H1 (cell line): ENCODE data around the gene RAD51D. TPM values are rescaled to one million over a fixed set of nuclear protein-coding genes. Genes with fewer than 3 reads are reported as not detected.
A peak's percentile ranks its signal among the peaks of the same experiment; 100 is the strongest.

Experiments
- BACH1 ChIP-seq: IDR thresholded peaks from 2 replicates; pipeline ENCODE4 v1.6.1; 2012; ENCODE audit warnings: low read length, improper control_type of control experiment
- CBX5 ChIP-seq: fragments of 300-800, 300-1000 bp; sonication (generic); IDR thresholded peaks from 2 replicates; pipeline ENCODE4 v1.7.1; 2016; ENCODE audit warnings: antibody characterized with exemption, low read length, low read depth
- CBX8 ChIP-seq: fragments of 300-800, 300-1000 bp; sonication (generic); IDR thresholded peaks from 2 replicates; pipeline ENCODE4 v1.7.1; 2016; ENCODE audit warnings: low read depth, low read length, borderline replicate concordance
- CHD1 ChIP-seq: IDR thresholded peaks from 2 replicates; pipeline ENCODE4 v1.6.1; 2012; ENCODE audit warnings: low read depth, low read length, improper control_type of control experiment
- CTBP2 ChIP-seq: IDR thresholded peaks from 2 replicates; pipeline ENCODE4 v1.7.0; 2011; ENCODE audit warnings: borderline replicate concordance, mild to moderate bottlenecking, moderate library complexity, mixed read lengths, low read length; ENCODE audit not compliant: insufficient read depth, insufficient read length
- GABPA ChIP-seq: IDR thresholded peaks from 2 replicates; pipeline ENCODE4 v1.6.1; 2011; ENCODE audit warnings: mild to moderate bottlenecking, low read length, moderate library complexity, borderline replicate concordance; ENCODE audit not compliant: insufficient read depth
- JUND ChIP-seq: IDR thresholded peaks from 2 replicates; pipeline ENCODE4 v1.6.1; 2011; ENCODE audit warnings: mild to moderate bottlenecking, improper control_type of control experiment, low read length
- KDM4A ChIP-seq: IDR thresholded peaks from one replicate; pipeline ENCODE4 v1.7.1; 2012; ENCODE audit warnings: low read depth, mild to moderate bottlenecking, moderate library complexity, low read length, inconsistent platforms; ENCODE audit not compliant: severe bottlenecking
- NRF1 ChIP-seq: IDR thresholded peaks from 2 replicates; pipeline ENCODE4 v1.6.1; 2011; ENCODE audit warnings: mild to moderate bottlenecking, low read depth, low read length, improper control_type of control experiment
- POLR2AphosphoS5 ChIP-seq: IDR thresholded peaks from 2 replicates; pipeline ENCODE4 v1.6.1; 2011; ENCODE audit warnings: low read depth, low read length
- RFX5 ChIP-seq: IDR thresholded peaks from 2 replicates; pipeline ENCODE4 v1.6.1; 2011; ENCODE audit warnings: low read depth, low read length, improper control_type of control experiment, borderline replicate concordance
- RXRA ChIP-seq: IDR thresholded peaks from 2 replicates; pipeline ENCODE4 v1.6.1; 2011; ENCODE audit warnings: low read depth, mild to moderate bottlenecking, low read length, moderate library complexity; ENCODE audit not compliant: insufficient read depth
- SAP30 ChIP-seq: fragments of 300-600 bp; sonication (generic); IDR thresholded peaks from 2 replicates; pipeline ENCODE4 v1.7.1; 2012; ENCODE audit warnings: low read length, moderate library complexity, mild to moderate bottlenecking, inconsistent platforms; ENCODE audit not compliant: insufficient read depth, insufficient replicate concordance
- SIRT6 ChIP-seq: IDR thresholded peaks from one replicate; pipeline ENCODE4 v1.7.1; 2012; ENCODE audit warnings: low read length, inconsistent platforms
- SRF ChIP-seq: IDR thresholded peaks from 2 replicates; pipeline ENCODE4 v1.6.1; 2011; ENCODE audit warnings: mild to moderate bottlenecking, low read depth, low read length, moderate library complexity
- TAF7 ChIP-seq: optimal IDR thresholded peaks from 2 replicates; pipeline ENCODE3; 2011; ENCODE audit warnings: low read depth, mild to moderate bottlenecking, inconsistent platforms, low read length, moderate library complexity, borderline replicate concordance
- ZNF274 ChIP-seq: IDR thresholded peaks from 2 replicates; pipeline ENCODE4 v1.7.0; 2012; ENCODE audit warnings: low read length, borderline replicate concordance; ENCODE audit errors: extremely low read depth
- polyA plus RNA-seq, 7 experiments: library from polyadenylated mRNA; depleted of rRNA in 3 of 7; stranded (reverse) in 5 of 7; unstranded in 2 of 7; fragments of >200 nt in 5 of 7; fragments of 200-250 nt in 2 of 7; gene quantifications; 1 replicate in 5 of 7; 2 replicates in 1 of 7; 4 replicates in 1 of 7; pipeline versions ENCODE4 v1.2.1 to v1.2.3, GENCODE V29; 2011 to 2013; ENCODE audit warnings: missing spikeins in 2 of 7, mixed read lengths in 2 of 7
- total RNA-seq: library from RNA; stranded (reverse); fragmentation: NEBNext Ultra II Directional; extraction: Animal tissue kit (Norgen Biotek cat#: 25700); gene quantifications from 2 replicates; pipeline ENCODE4 v1.2.1, GENCODE V29; 2021
- TF ChIP-seq, protein P1 (sequence below): IDR thresholded peaks from 2 replicates; pipeline ENCODE4 v1.6.1; 2012; ENCODE audit warnings: low read length, inconsistent platforms
- TF ChIP-seq, protein P2 (sequence below): IDR thresholded peaks from 2 replicates; pipeline ENCODE4 v1.6.1; 2011; ENCODE audit warnings: low read depth, mild to moderate bottlenecking, low read length; ENCODE audit not compliant: insufficient read depth
- TF ChIP-seq, protein P3 (sequence below): IDR thresholded peaks from 2 replicates; pipeline ENCODE4 v1.6.1; 2012; ENCODE audit warnings: inconsistent platforms

RAD51D gene
- total and polyA plus RNA-seq, 2 of the 8 experiments (the other 6 are each of a cell fraction or from before 2014, with no cell fraction given), result 10.2 to 12.9 TPM

DNA sequence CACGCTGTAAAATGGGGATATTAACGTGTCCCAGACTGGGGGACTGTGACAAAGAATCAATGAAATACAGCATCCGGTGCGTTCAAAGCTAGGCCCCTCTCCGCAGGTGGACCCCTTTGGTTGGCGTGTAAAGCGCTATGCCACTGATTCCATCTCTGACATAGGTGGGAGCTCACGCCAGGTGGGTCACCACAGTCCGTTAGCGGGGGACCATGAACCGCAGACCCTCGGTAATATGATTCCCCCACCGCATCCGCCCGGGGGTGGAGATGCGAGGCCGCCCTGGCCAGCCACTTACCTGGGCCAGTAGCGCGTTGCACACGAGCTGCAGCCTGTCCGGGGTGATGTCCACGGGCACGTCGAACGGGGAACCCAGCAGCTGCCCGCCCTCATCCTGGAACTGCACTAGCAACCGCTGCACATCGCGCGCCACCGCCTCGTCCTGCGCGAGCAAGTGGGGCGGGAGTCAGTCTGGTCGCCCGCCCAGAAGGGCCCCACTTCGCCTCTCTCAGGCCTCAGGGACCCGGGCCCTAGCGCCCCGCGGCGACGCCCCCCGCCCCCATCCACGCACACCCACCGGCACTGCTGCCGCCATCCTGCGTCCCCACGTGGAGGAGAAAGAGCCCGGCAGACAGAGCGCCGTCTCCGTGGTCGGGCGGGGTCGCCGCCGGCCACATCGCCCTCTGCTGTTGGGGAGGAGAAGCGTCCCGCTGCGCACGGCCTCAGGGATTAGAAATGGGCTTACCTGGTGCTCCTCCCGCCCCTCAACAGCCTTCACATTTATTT lies 22.2 kb upstream of the RAD51D start, which contains the start of gene NLE1 (continued):
- TF ChIP-seq, protein P1, sequence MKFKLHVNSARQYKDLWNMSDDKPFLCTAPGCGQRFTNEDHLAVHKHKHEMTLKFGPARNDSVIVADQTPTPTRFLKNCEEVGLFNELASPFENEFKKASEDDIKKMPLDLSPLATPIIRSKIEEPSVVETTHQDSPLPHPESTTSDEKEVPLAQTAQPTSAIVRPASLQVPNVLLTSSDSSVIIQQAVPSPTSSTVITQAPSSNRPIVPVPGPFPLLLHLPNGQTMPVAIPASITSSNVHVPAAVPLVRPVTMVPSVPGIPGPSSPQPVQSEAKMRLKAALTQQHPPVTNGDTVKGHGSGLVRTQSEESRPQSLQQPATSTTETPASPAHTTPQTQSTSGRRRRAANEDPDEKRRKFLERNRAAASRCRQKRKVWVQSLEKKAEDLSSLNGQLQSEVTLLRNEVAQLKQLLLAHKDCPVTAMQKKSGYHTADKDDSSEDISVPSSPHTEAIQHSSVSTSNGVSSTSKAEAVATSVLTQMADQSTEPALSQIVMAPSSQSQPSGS, result no peak
- TF ChIP-seq NRF1 (no peak), KDM4A (peak; percentile 23), CTBP2 (no peak), CBX5 (no peak), POLR2AphosphoS5 (peak; percentile 48; the same call in 1 of the 2 replicates), RXRA (no peak), SAP30 (no peak), ZNF274 (no peak), CHD1 (no peak), JUND (peak; percentile 38; the same call in 1 of the 2 replicates), RFX5 (no peak), SIRT6 (no peak), CBX8 (no peak), GABPA (no peak), SRF (0 out of 2 replicates have a peak, but pooled peaks have one; percentile 13), BACH1 (peak; percentile 85), TAF7 (peak; percentile 60)
- TF ChIP-seq, protein P2, sequence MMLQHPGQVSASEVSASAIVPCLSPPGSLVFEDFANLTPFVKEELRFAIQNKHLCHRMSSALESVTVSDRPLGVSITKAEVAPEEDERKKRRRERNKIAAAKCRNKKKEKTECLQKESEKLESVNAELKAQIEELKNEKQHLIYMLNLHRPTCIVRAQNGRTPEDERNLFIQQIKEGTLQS, result no peak
- TF ChIP-seq, protein P3, sequence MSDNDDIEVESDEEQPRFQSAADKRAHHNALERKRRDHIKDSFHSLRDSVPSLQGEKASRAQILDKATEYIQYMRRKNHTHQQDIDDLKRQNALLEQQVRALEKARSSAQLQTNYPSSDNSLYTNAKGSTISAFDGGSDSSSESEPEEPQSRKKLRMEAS, result peak; percentile 97
